Stimulated activated CD8-positive, alpha-beta memory T cell treated with anti-CD3 and anti-CD28 coated beads, Interleukin-4, amount 100 ng/mL, for 1 hour (primary cell): Measurements from ENCODE around the gene APPBP2.
"Not testable (repeated sequence)": the region's sequence is repeated elsewhere in the genome, so short reads cannot be mapped to it uniquely, and the experiment has no call there.

ENCODE experiments used
- DNase-seq, 2 donors: peaks; one replicate each; pipeline ENCODE4 v3.0.0-alpha.2; 2020; ENCODE audit warnings: low read depth in 2 of 2, low spot score in 1 of 2

The APPBP2 gene

DNA sequence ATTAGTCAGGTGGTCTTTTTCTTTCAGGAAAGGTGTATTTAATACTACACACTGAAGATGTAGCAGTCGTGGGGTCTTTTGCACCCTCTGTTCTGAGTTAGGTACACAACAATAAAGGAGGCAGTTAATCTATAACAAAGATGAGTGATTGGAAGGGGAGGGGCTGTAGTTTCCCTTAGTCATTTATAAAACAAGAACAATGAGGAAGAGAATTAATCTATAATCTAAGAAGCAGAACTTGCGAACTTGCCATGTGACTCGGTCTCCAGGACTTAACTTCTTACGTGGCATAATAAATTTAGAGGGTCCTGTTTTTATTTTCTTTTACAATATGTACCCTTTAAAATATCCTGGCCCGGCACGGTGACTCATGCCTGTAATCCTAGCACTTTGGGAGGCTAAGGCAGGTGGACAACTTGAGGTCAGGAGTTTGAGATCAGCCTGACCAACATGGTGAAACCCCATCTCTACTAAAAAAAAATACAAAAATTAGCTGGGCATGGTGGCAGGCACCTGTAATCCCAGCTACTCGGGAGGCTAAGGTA is 8.6 kb upstream of the APPBP2 start:
- no peak for DNase-seq

GRCh38 chr17:60534010-60534555 is 8.0 kb upstream of the APPBP2 start:
- no peak for DNase-seq

DNA sequence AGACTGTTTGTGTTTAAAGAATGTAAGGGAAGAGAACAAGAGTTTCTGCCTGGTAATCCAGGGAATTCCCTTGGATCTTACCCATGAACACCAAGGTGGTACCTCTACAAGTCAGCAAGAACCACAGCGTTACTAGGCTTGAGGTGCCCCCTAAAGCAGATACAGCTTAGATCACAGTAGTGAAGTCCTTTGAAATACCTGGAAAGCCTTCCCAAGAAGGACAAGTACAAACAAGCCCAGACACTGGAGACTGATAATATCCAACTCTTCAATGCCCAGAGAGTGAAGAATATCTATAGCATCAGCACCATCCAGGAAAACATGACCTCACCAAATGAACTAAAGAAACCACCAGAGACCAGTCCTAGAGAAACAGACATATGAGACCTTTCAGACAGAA is 3.8 kb upstream of the APPBP2 start:
- DNase-seq = no peak

GRCh38 chr17:60528828-60529227 is 2.8 kb upstream of the APPBP2 start:
- DNase-seq = no peak

DNA sequence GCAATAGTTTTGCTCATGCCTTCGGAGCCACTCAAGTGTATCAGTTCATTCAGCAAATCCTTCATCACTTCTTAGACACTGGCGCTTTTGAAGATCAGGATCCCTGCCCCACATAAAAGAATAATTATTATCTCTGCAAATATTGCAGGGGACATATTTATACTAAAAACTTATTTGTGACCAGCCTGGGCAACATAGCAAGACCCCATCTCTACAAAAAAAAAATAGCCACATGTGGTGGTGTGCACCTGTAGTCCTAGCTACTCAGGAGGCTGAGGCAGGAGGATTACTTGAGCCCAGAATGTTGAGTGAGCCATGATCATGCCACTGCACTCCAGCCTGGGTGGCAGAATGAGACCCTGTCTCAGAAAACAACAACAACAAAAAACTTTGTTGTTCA is 1.7 kb upstream of the APPBP2 start:
- no peak for DNase-seq

DNA sequence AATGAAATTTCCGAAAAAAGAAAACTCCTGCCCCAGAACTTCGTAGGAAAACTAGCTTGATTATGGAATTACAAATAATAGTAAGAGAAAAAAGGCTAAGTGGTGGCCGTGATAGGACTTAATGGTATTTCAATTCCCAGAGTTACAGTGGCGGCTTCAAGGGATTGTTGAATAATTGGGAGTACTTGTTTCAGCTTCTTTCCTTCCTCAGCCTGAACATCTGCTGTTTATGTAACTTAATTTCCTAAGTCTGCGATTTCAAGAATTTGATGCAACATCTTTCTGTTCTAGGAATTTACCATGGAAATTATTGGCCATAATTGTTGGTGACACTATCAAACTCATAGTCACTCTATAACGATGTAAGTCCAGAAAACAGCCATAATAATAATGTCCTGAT is 684 bp upstream of the APPBP2 start:
- DNase-seq = no peak

DNA sequence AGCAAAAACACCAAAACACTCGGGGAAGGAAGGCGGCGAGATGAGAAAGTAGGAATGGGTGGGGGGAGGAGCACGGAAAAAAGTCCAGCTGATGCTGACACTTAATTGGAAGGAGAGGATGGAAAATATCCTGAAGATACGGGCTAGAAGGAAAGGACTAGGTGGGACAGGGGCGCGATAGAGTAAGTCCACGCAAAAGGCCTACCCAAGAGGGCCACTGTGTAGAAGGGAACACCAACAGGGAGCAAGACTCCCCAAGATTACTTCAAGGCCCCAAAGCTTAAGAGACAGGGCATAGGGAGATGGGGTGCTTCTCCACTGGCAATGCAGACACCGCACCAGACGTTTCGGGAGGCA is 736 bp downstream of the APPBP2 start:
- DNase-seq = no peak

GRCh38 chr17:60524463-60525327 is 1.3 kb downstream of the APPBP2 start:
- DNase-seq = no peak

- DNase-seq = no peak
These were observed 2.2 kb downstream of the APPBP2 start for GRCh38 chr17:60523822-60524221.

DNA sequence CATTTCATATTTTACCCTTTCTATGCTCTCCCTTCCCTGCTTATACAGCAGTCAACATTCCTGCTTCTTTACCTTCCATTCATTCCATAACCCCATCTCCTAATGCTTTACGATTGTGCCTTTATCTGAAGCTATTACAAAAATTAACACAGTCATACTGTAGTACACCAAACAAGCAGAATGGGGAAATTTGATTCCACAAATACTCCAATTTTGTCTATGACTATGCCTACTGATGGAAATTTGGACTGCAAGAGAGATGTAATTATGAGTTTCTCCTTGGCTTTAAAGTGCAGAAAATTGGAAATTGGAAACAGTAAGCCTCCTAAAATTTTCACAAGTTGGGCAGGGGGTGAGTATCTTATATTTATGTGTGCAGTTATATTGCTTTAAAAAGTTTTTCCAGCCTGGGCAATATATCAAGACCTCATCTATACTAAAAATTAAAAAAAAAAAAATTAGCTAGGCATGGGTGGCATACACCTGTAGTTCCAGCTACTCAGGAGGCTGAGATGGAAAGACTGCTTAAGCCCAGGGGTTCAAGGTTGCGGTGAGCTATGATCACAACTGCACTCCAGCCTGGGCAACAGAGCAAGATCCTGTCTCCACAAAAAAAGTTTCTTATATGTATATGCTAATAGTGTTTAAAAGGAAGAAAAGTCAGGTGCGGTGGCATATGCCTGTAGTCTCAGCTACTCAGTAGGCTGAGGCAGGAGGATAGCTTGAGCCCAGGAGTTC is 3.0 kb downstream of the APPBP2 start:
- no peak for DNase-seq

- DNase-seq = no peak
These were observed 6.2 kb downstream of the APPBP2 start for GRCh38 chr17:60519795-60520194.

- DNase-seq = not testable (repeated sequence)
These were observed 10.4 kb downstream of the APPBP2 start for GRCh38 chr17:60515683-60516082.

- not testable (repeated sequence) for DNase-seq
These were observed 10.8 kb downstream of the APPBP2 start for GRCh38 chr17:60515199-60515598.

DNA sequence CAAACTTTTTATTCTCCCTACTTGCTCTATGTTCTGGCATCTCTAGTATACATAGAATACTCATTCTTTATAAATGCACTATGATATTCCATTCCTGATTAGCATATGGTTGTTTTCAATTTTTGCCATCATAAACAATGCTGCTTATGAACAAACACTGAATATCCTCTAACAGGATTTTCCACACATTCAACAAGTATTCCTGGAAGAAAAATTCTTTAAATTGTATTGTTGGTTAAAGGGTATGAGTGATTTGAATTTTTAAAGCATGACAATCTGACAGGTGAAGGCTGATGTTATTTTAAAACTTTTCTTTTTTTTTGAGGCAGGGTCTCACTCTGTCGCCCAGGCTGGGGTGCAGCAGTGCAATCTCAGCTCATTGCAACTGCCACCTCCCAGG is 11.5 kb downstream of the APPBP2 start:
- no peak for DNase-seq

DNA sequence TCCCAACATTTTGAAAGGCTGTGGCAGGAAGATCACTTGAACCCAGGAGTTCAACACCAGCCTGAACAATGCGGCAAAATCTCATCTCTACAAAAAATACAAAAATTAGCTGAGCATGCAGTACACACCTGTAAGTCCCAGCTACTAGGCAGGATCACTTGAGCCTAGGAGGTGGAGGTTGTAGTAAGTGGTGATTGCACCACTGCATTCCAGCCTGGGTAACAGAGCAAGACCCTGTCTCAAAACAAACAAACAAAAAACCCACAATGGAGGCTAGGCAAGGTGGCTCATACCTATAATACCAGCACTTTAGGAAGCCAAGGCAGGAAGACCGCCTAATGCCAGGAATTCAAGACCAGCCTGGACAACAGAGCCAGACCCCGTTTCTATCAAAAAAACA is 12.0 kb downstream of the APPBP2 start:
- no peak for DNase-seq

DNA sequence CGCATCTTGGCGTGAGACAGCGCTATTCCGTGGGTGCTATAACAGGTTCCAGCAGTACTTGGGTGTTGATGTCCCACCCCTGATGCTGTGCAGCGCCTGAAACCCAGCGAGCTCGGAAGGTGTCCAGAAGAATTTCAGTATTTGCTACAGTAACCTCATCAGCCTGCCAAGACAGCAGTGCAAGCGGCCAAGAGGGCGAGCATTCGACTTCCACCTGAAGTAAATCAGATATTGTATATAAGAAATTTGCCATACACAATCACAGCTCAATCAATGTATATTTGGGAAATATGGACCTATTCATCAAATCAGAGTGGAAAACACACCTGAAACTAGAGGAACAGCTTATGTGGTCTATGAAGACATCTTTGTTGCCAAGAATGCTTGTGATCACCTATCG is 13.0 kb downstream of the APPBP2 start:
- DNase-seq = no peak

DNA sequence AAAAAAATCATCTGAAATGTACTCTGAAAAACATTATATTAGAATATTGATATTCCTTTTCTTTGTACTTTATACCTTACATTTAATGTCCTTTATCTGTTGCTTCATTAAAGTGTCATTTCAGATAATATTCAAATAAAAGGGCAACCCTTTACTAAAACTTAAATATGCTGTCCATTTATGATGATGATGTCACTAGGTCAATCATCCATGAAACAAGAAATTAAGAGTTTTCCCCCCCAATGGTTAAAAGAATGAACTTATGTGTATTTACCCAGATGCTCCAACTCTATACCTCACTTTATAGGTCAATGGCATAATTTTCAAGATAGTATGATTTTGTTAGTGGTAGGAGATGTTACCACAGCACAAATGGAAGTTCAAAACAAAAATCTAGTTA is 15.3 kb downstream of the APPBP2 start:
- DNase-seq = no peak

DNA sequence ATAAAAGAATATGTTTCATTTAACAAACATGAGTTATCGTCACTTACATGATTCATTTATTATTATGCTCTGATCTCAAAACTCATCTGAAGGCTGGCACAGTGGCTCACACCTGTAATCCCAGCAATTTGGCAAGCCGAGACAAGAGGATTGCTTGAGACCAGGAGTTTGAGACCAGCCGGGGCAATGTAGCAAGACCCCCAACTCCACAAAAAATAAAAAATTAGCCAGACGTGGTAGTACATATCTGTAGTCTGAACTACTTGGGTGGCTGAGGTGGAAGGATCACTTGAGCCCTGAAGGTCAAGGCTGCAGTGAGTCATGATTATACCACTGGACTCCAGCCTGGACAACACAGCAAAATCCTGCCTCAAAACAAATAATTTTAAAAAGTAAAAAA is 16.0 kb downstream of the APPBP2 start:
- DNase-seq = no peak

GRCh38 chr17:60508384-60508980 is 17.6 kb downstream of the APPBP2 start:
- DNase-seq = no peak

GRCh38 chr17:60506312-60506711 is 19.7 kb downstream of the APPBP2 start:
- no peak for DNase-seq

DNA sequence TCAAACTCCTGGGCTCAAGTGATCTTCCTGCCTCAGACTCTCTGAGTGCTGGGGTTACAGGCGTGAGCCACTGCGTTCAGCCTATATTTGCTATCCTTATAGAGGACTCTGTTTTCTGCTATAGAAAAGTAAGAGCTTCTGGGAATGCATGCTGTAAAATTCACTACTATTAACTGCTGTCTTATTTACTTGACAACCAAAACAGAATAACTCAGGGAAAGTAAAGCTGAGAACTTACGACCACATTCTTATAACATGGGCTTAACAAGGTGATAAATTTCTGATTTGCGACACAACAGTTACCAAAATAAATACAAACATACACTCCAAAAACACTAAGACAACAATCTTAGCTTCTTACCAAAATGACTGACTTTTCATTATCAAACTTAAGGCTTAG is 23.9 kb downstream of the APPBP2 start:
- DNase-seq = no peak

GRCh38 chr17:60501589-60501988 is 24.5 kb downstream of the APPBP2 start:
- no peak for DNase-seq
